Measurements from ENCODE around the gene C4orf51.

The C4orf51 gene

DNA sequence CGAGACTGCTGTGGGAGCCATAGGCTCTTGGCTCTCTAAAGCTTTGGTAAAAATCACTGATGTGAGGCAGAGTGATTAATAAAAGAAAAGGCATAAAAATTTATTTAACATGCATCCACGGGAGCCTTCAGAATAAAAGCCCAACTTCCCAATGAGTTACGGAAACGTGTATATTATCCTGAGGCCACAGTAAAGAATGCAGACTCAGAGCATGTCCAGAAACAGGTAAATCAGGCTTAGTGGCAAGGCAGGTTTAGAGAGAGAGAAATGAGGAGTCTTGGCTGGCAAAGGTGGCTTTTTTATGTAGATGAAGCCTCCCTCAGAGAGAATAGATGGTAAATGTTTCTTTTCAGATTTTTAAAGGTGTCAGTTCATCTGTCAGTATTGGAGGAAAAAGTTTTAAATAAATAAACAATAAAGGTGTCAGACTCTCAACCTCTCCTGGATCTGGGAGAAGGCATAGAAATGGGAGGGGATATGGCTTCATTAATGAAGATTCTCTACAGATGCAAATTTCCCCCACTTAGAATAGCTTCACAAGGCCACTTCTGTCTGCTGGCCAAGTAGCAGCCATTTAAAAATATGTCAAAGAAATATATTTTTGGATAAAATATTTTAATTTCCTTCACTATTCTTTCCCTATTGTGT is 24.0 kb downstream of the C4orf51 start:
- in situ Hi-C loops (cut with MboI; ENCODE audit: low pct_unique_long_range_greater_than_20kb, low sequenced_read_pairs), result no loop called here
- DNase-seq, result no peak

GRCh38 chr4:145709336-145709735 is 29.4 kb downstream of the C4orf51 start:
- DNase-seq, result no peak
- in situ Hi-C loops (cut with MboI; ENCODE audit: low pct_unique_long_range_greater_than_20kb, low sequenced_read_pairs), result no loop called here

GRCh38 chr4:145709843-145710242 is 29.9 kb downstream of the C4orf51 start:
- DNase-seq, result no peak
- in situ Hi-C loops (cut with MboI; ENCODE audit: low pct_unique_long_range_greater_than_20kb, low sequenced_read_pairs), result no loop called here

DNA sequence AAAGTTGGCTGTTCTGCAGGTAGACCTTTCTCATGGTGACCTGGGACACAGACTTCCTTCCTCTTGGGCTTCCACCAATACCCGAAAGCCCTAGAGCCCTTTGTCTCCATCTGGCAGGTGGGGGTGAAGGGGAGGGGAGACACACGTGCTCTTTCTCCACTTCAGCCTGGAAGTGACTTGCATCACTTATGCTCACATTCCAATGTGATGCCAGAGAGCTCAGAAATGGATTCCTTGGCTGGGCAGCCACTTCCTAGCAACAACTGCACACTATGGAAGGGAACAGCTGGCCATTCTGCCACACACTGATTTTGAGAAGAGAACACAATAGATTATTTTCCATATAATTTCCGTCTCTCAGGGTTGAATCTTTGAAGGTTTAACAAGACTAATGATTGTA is 36.3 kb downstream of the C4orf51 start:
- in situ Hi-C loops (cut with MboI; ENCODE audit: low pct_unique_long_range_greater_than_20kb, low sequenced_read_pairs), result no loop called here

DNA sequence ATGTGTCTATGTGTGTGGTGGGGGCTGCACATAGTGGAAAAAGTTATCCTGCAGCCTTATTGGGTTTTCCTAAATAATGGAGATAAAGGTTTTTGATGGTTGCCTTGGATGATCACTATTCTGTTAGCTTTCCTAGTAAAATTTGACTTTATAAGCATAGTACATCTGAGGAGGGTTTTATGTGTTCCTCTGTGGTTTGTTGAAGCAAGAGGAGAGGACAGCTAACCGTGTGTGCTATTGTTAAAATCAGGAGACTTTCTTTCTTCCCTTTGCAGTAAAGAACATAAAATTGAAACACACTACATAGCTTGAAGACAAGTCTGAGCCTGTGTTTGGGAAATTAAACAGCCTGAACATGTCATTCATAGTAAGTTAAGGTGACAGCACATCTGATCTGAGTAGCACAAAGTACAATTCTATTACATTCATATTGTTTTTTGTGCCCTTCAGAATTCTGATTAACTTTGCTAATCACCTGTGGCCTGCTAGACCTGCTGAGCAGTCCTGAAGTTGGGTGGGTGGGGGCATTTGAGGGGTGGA is 36.8 kb downstream of the C4orf51 start:
- in situ Hi-C loops (cut with MboI; ENCODE audit: low pct_unique_long_range_greater_than_20kb, low sequenced_read_pairs), result no loop called here
- DNase-seq, result no peak

More for the DNA sequence above, 36.3 kb downstream of the C4orf51 start:
- no peak for DNase-seq

- DNase-seq, result no peak
- in situ Hi-C loops (cut with MboI; ENCODE audit: low pct_unique_long_range_greater_than_20kb, low sequenced_read_pairs), result no loop called here
Measured at GRCh38 chr4:145719752-145720624, 40.0 kb downstream of the C4orf51 start.

DNA sequence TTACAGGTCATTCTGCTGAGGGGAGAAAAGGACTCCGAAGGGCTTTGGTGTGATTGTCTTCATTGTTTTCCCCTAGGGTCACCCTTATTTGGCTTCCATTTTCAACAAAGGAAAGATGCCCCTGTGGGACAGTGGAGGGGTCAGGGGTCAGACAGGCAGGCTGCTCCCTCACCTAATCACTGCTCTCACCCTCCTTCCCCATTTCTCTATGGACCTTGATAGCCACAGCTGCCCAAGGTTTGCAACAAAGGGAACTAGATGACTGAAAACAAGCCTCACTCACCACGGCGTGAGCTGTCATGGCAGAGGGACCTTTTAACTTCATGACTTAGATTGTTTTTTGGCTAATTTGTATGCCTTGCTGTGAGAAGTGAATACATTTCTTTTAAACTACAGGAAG is 40.7 kb downstream of the C4orf51 start:
- in situ Hi-C loops (cut with MboI; ENCODE audit: low pct_unique_long_range_greater_than_20kb, low sequenced_read_pairs), result no loop called here
- no peak for DNase-seq

GRCh38 chr4:145722561-145722960 is 42.6 kb downstream of the C4orf51 start:
- in situ Hi-C loops (cut with MboI; ENCODE audit: low pct_unique_long_range_greater_than_20kb, low sequenced_read_pairs), result no loop called here
- DNase-seq, result no peak

DNA sequence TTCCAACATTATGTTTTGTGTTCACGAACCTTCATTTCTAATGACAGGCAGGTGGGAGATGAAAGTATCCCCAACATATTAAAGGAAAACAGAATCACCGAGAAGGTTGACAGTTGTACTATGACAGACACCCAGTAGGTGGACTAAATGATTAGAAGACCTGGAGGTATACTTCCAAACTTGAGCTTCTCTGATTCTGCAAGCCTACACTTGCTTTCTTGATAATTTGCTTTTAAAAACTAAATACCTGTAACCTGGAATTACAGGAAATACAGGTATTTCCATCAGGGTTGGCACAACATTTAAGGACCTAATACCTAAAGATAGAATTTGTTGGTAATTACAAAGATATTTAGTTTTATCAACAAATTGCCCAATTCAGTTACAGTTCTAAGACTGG is 43.4 kb downstream of the C4orf51 start:
- in situ Hi-C loops (cut with MboI; ENCODE audit: low pct_unique_long_range_greater_than_20kb, low sequenced_read_pairs), result no loop called here
- no peak for DNase-seq

DNA sequence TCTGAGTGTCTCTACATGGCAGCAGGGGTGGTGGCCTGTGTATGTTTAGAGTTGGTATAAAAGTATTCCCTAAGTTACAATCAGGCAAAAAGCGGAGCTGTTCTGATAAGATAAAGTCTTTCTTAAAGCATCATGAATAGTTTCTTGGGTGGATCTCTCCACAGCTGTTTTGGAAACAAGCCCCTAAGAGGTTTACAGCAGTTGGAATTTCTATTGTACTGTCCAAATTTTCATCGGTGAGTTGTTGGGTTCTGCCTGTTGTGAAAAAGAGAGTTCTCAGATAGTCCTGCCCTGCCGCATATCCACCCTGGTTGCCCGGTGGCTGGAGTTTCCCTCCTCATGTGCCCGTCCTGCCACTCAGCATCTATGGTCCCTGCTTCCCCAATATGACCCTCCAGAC is 50.1 kb downstream of the C4orf51 start:
- in situ Hi-C loops (cut with MboI; ENCODE audit: low pct_unique_long_range_greater_than_20kb, low sequenced_read_pairs), result no loop called here
- DNase-seq, result no peak

DNA sequence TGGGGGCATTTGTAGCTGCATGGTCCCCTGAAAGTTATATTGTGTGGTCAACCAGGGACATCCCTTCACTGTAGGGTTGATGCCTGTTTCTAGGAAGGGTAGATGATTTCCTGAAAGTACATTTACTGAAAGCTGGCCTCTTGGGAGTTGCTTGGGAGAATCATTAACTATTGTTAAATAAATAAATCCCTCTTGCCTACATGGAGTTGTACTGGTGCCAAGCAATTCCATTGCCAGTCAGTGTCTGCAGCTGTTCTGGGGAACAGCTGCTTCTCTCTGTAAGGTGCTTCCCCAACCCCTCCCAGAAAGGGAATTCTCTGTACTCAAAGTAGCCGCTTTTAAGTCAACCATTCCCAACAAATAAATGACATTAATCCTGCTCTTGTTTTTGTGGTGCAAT is 51.1 kb downstream of the C4orf51 start:
- no peak for DNase-seq
- in situ Hi-C loops (cut with MboI; ENCODE audit: low pct_unique_long_range_greater_than_20kb, low sequenced_read_pairs), result no loop called here

DNA sequence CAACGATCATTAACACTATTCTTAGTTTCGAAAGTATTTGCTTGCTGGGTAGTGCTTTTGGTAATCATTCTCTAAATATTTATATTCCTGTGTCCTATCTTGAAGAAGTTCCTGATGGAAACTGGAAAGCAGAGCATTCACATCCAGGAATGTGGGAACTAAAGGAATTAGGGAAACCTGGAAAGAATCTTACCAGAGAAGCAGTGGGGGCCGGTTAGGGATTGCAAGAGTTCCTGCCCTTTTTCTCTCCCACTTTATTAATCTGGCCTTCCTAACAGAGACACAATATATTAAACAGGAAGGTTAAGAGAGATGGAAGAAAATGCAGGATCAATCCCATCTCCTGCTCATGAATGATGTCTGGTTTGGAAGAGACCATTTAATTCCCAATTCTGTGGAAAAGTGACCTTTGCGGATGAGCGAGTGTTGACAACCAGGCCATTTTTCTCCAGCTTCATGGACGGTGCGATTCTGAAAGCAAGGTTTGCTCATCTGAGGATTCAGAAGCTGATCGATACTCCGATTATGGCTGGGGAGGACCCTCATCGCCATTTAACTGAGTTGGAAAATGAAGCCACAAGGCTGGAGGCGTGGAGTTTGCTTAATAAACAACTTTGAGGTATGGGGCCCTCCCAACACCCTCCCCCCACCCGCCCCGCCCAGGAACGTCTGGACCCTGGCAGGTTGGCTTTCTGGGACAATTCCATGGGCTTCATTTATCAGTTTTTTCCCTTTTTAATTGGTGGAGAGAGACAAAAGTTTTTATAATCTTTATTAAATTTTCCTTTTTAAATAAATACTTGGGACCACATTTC is 52.3 kb downstream of the C4orf51 start:
- DNase-seq, result no peak
- in situ Hi-C loops (cut with MboI; ENCODE audit: low pct_unique_long_range_greater_than_20kb, low sequenced_read_pairs), result no loop called here

- in situ Hi-C loops (cut with MboI; ENCODE audit: low pct_unique_long_range_greater_than_20kb, low sequenced_read_pairs), result no loop called here
- DNase-seq, result peak; percentile 88
Measured at GRCh38 chr4:145732895-145733880, 53.2 kb downstream of the C4orf51 start.

DNA sequence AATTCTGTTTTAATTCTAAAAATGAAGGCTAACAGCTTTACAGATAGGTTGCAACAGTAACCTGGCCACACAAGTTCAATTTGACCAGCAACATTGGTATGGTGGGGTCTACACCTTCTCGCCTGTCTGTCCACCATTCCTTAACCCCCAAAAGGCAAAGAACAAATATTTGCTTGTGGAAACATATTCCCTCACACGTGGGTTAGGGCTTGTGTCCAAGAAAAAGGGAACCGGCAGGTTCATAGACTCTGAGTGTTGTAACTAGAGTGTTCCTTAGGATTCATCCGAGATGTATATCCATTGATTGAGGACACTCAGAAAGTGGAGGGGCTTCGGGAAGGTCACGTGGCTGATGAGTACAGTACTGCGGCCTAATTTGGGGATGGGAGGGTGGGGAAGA is 54.1 kb downstream of the C4orf51 start:
- DNase-seq, result no peak
- in situ Hi-C loops (cut with MboI; ENCODE audit: low pct_unique_long_range_greater_than_20kb, low sequenced_read_pairs), result no loop called here

GRCh38 chr4:145734576-145735346 is 54.8 kb downstream of the C4orf51 start:
- DNase-seq, result no peak
- in situ Hi-C loops (cut with MboI; ENCODE audit: low pct_unique_long_range_greater_than_20kb, low sequenced_read_pairs), result no loop called here

DNA sequence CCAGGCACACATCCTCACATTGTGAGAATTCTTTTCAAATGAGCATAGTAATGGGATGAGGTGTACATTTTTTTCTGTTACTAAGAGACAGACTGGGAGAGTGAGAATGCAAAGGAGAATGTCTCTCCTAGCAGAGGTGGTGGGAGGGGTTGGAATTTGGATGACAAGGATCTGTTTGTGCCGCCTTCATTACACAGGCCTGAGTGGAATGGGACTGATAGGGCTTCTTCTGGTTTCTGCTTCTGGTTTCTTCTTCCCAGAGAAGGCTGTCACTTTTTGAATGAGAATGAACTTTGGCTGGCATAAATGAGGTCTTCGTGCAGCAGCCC is 55.4 kb downstream of the C4orf51 start:
- in situ Hi-C loops (cut with MboI; ENCODE audit: low pct_unique_long_range_greater_than_20kb, low sequenced_read_pairs), result no loop called here
- DNase-seq, result no peak

GRCh38 chr4:145735827-145736226 is 55.9 kb downstream of the C4orf51 start:
- no peak for DNase-seq
- in situ Hi-C loops (cut with MboI; ENCODE audit: low pct_unique_long_range_greater_than_20kb, low sequenced_read_pairs), result no loop called here

DNA sequence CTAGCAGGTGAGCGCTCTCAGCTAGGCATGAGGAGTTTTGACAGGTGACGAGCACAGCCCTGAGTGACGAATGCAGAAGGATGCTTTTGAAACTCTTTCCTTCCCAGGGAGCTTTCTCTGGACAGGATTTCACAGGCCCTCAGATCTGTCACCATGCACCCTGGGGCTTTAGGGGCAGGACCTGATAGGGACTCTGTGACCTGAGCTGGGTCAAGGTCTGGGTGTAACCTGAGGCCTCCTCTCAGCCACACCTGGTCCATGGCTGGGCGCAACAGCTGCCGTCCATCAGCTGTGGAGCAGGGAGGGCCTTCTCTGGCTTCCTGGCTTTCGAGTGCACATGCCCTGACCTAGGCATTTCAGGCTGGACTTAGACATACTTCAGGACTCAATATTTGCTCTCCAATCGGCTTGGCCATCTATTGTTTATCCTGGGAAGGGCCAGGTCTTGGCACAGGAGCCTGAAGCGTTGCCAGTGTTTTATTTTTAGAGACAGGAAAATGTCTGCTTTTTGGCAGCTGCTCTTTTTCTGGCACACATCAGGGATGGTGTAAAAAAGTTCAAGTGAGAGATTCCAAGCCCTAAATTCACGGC is 56.4 kb downstream of the C4orf51 start:
- no peak for DNase-seq
- in situ Hi-C loops (cut with MboI; ENCODE audit: low pct_unique_long_range_greater_than_20kb, low sequenced_read_pairs), result no loop called here

Measured in KBM-7 (cell line).